Central memory CD4-positive, alpha-beta T cell (primary cell): ENCODE data around the gene ENC1.
"Not testable (repeated sequence)": the region's sequence is repeated elsewhere in the genome, so short reads cannot be mapped to it uniquely, and the experiment has no call there.

Source experiments
- DNase-seq: peaks from one replicate; pipeline ENCODE4 v3.0.0; 2022
- total RNA-seq, 3 experiments: gene quantifications; one replicate each; lab custom pipeline; 2026; lab: John Stamatoyannopoulos, UW

ENC1 gene
- total RNA-seq = 0.71 to 7.1 (median 2.9) reads per million in 3 experiments

- peak; percentile 64 for DNase-seq
Measured at GRCh38 chr5:74640450-74640953, at the start of gene ENC1. Gene ENC1 (minus strand): TSS chr5:74640728. CDS start chr5:74636485, 4,243 bp downstream.

DNA sequence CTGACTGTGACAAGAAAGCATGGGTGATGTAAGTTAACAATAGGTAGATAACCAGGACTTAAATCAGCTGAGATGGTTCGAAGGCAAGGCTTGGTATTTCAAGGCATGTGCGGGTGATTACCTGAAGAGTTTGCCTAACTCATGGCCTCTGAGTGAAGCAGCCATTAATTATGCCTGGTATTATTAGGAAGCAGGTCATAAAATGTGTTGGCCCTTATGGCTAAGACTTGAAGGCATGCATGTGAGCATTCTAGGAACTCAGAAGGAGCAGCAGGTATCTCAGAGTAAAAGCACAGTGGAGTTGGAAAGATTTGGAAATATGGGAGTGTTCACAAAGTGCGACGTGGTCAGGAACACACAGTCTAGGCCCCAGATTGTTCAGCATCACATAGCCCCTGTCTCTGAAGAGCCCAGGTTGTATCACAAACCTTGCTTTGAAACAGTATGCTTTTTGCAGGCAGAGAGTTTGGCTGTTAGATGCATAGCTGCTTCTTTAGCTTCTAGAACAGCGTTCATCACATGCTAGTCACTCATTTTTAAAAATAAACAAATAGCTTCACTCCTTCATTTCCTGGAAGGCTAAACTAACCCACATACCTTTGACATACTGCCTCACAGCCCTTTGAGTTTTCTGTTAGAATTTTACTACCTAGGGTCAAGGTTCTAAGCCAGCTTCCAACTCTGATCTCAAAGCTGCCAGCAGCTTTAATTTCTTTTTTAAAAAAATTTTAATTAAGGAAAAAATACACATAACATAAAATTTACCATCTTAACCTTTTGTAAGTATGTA, 46.6 kb upstream of the ENC1 start:
- DNase-seq = no peak

GRCh38 chr5:74685979-74686631, 45.6 kb upstream of the ENC1 start:
- DNase-seq = no peak

DNA sequence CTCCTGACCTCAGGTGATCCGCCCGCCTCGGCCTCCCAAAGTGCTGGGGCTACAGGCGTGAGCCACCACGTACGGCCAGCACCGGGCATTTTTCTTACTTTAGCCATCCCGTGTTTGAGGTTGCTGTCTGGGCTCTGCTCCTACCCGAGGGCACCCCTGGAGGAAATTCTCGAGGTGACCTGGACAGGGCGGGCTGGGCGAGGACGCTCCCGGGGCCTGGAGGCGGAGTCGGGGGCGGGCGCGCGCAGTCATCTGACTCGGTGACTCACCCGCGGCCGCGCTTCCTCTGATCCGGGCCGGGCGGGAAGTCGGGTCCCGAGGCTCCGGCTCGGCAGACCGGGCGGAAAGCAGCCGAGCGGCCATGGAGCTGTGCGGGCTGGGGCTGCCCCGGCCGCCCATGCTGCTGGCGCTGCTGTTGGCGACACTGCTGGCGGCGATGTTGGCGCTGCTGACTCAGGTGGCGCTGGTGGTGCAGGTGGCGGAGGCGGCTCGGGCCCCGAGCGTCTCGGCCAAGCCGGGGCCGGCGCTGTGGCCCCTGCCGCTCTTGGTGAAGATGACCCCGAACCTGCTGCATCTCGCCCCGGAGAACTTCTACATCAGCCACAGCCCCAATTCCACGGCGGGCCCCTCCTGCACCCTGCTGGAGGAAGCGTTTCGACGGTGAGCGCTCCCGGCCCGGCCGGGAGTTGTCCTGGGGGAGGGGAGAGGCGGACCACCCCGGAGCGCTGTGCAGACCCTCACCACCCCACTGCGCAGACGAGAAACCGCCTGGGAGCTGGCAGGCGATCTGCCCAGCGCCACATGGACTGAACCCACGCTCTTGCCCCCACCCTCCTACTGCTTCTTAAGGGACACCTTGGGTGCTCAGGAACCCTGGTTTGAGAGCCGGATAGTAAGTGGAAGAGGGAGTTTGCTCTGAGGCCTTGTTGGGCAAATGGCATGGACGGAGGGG, 44.6 kb upstream of the ENC1 start, which contains the start of gene HEXB:
Gene HEXB (plus strand): TSS at position 334 of the 952 bp plus-strand sequence. CDS start 28 bp downstream, at position 362.
- peak; percentile 75 for DNase-seq

DNA sequence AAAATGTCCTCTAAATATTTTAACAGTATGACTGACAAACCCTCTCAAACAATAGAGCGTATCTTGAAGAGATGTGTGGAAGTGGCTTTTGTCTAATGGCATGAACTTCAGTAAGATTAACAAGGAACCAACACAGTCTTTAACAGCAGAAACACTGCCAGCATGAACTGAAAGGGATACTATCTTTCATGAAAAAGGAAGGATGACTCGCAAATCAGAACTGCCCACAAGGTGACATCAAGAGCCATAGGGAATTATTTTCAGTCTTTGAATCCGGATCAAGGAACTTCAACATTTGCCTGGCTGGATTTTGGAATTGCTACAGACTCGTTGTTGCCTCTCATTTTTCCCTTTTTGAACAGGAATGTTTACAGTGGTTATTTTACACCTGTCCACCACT, 39.4 kb upstream of the ENC1 start:
- DNase-seq = no peak

DNA sequence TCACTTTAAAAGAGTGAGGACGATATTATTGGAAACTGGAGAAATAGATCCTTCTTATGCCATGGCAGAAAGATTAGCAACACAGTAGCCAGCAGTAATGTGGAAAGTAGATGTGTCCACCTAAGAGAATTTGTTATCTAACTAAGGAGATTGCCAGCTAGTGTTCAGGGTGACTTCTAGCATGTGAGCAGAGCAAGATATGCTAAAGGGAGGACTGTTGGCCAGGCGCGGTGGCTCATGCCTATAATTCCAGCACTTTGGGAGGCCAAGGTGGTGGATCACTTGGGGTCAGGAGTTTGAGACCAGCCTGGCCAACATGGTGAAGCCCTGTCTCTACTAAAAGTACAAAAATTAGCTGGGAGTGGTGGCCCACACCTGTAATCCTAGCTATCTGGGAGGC, 38.8 kb upstream of the ENC1 start:
- DNase-seq = not testable (repeated sequence)

DNA sequence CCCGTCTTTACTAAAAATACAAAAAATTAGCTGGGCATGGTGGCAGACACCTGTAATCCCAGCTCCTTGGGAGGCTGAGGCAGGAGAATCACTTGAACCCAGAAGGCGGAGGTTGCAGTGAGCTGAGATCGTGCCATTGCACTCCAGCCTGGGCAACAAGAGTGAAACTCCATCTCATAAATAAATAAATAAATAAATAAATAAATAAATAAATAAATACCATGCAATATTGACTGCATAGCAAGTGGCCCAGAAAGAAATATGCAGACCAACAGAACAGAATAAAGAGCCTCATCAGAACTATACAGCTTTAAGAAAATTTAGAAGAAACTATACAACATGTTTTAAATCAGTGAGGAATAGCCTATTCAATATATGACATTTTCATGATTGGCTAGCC, 37.6 kb upstream of the ENC1 start:
- DNase-seq = not testable (repeated sequence)

- DNase-seq = not testable (repeated sequence)
Measured at GRCh38 chr5:74676466-74676865, 35.9 kb upstream of the ENC1 start.

DNA sequence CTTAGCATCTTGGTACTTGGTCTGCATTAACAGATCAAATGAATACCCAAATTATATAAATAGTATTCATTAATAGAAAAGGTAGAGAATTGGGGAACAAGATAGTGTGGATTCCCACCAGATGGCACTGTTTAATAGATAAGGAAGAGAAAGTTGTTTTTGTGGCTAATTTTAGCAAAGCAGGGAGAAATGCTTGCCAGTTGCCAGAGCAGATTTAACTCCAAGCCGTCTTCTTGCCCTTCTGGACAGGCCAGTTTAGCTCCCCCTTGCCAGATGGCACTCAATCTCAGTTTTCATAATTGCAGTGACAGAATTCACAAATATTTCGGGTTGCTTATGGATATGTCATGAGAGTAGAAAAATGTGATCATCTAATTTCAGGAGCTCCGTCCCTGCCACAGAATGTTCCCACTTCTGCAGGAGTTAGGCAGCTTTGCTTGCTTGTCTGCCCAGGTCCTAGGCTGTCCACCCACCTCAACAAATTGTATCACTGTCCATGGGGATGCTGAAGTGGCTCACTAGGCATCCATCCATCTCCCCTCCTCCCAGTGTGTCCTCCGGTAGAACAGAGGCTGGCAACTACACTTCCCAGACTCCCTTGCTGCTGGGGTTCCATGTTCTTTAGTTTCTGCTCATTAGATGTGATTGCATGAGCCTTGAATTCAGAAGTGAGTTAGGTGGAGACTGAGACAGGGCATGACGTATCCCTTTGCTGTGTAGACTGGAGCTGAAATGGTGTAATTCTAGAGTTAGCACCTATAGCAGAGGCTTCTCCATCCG, 32.7 kb upstream of the ENC1 start:
- no peak for DNase-seq

- no peak for DNase-seq
Measured at GRCh38 chr5:74672215-74672877, 31.8 kb upstream of the ENC1 start.

DNA sequence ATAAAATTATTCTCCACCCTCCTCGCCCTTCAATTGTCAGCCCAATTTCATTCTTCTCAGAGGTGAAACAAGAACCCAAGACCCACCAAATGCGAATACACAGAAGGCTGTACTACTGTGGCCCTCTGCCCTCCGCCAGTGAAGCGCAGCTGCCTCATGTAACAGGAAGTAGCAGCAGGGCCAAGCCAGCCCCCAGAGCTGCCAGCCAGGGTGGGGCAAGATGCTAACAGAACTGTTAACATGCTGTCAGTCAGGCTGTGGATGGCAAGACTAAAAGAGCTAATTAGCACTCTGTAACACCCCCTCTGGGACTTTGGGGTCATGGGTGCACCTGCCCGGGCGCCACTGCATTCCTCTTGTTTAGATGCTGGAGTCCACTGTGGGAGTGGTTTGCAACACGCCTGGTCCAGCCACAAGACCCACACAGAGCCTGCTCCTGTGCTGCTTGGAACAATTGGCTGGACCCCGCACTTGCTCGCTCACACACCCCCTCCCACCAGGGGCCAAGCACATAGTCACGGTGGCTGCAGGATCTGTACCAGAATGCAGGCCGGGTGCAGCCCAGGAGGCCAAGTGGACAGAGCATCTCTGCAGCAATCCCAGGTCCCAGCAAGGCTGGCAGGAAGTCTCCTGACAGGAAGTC, 30.0 kb upstream of the ENC1 start:
- DNase-seq = no peak

DNA sequence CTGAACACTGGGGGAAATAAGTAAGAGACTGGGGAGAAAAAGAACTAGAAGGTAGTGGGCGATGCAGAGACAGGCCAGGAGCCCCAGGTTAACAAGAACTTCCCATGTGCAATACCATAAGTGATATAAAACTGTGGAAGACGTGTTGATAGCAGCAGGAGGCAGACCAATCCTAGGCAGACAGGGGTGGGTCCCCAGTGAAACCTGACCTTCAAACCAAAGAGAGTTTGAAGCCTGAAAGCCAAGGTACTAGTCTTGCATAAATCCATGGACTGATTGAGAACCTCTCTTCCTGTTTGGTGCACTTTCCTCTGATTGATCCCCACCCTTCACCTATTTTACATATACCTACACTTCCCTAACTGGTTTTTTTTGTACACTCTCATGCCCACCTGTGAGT, 29.3 kb upstream of the ENC1 start:
- no peak for DNase-seq

GRCh38 chr5:74667396-74667795, 26.9 kb upstream of the ENC1 start:
- no peak for DNase-seq

DNA sequence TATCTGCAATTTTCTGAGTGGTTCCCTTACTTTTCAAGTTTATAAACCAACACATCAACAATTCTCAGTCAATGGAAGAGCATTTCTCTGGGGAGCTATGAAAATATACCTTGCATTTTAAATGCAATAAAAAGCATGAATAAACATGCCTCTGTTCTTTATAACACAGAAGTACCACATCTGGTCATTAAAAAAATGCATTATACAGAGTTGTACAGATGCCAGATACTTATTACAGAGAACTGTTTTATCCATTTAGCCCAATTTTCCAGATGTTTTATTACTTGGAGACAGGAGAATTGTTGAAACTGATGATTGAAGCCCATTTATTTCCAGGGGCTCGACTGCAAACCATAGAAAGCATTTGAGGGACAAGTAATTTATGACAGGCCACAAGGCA, 25.3 kb upstream of the ENC1 start:
- no peak for DNase-seq

GRCh38 chr5:74665273-74665672, 24.7 kb upstream of the ENC1 start:
- no peak for DNase-seq

DNA sequence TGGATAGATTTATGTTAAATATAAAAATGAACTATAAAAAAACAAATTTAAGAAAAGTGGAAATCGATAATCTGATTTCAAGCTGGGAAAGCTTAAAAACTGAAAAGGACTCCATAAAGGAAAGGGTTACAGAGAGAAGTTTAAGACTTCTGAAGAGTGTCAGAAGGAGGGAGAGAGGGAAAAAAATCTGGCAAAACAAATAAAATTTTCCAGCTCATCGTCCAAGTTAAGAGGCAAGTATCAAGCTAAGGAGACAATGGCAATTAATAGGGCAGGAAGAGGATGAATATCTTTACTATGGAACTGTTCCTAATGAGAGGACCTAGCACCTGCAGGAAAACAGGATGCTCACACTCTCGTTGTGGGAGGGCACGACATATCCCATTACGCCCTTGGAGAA, 24.0 kb upstream of the ENC1 start:
- no peak for DNase-seq

DNA sequence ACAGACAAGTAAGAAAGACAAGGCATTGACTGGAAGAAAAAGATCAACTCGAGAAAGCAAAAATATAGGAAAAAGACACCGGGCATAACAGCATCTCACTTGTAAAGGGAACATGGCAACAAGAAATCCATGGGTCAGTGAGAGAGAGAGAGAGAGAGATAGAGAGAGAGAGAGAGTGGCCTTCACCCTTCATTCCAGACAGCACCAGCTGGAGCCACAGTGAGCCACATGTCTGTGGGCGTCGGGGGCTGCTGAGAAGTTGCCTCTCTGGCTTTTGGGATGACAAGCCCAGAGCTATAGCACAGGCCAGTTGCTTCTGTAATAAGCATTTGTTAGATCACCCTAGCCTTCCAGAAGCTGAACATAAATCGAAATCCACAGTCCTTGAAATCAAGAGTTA, 20.3 kb upstream of the ENC1 start:
- DNase-seq = no peak

DNA sequence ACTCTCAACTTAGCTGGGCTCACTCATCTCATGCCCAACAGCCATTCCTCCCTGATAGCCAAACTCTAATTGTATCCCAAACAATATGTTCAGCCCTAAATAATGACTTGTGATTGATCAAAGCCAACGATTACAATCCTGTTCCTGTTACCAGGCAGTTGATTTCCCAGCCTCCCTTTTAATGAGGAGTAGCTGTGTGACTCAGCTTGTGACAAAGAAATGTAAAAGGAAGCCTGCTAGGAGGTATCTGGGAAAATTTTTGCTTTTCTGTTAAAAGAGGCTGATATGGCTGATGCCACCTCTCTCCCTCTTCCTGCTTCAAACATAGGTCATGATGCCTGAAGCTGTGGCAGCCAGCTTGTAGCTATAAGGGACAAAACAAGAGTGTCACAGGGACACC, 19.6 kb upstream of the ENC1 start:
- DNase-seq = no peak

- no peak for DNase-seq
Measured at GRCh38 chr5:74659172-74659571, 18.6 kb upstream of the ENC1 start.

- no peak for DNase-seq
Measured at GRCh38 chr5:74657165-74657564, 16.6 kb upstream of the ENC1 start.

DNA sequence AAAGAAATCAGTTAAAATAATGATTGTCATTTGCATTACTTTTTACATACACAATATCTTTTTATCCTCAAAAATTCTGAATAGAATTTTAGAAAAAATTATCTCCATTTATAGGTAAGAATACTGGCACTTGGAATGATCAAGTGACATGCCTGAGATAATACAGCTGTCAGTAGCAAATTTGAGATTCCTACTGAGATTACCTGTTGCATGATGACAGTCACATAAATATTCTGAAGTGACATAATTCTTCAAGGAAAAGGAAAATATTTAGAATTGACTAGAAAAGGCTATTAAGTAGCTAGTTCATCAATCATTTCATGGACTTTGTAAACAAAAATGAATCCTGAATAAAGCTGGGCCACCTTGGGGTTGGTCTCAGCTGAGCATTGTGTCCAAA, 15.2 kb upstream of the ENC1 start:
- no peak for DNase-seq
